ENCODE results near the gene EYS.

- TF ChIP-seq CBX3 (IDR thresholded peaks at IDR 0.05; ENCODE audit: low read depth) (no peak), JUND (IDR thresholded peaks at IDR 0.05) (no peak), REST (IDR thresholded peaks at IDR 0.05; ENCODE audit: low read depth) (no peak), POLR2A (IDR thresholded peaks at IDR 0.05; ENCODE audit: borderline replicate concordance, extremely low read depth, insufficient read depth, insufficient read length) (no peak), CTCF (IDR thresholded peaks at IDR 0.05 in 2 of 3, conservative IDR thresholded peaks at IDR 0.05 in 1 of 3; ENCODE audit: borderline replicate concordance in 1 of 3, insufficient read depth in 1 of 3, low read depth in 2 of 3, low read length in 2 of 3) (no peak), EZH2 (IDR thresholded peaks at IDR 0.05) (no peak), ZBTB33 (IDR thresholded peaks at IDR 0.05; ENCODE audit: extremely low read depth, insufficient replicate concordance, low read length) (no peak), RAD21 (IDR thresholded peaks at IDR 0.05; ENCODE audit: low read depth) (no peak), POLR2AphosphoS5 (IDR thresholded peaks at IDR 0.05; ENCODE audit: low read depth, low read length) (no peak), ZFX (IDR thresholded peaks at IDR 0.05) (no peak), CEBPB (IDR thresholded peaks at IDR 0.05; ENCODE audit: low read depth) (no peak)
Measured at GRCh38 chr6:64831680-64832079, 875.3 kb downstream of the EYS start.
